ENCODE measurements around the gene PLEKHA5.
"Not testable (repeated sequence)": the region's sequence is repeated elsewhere in the genome, so short reads cannot be mapped to it uniquely, and the experiment has no call there.

The PLEKHA5 gene

DNA sequence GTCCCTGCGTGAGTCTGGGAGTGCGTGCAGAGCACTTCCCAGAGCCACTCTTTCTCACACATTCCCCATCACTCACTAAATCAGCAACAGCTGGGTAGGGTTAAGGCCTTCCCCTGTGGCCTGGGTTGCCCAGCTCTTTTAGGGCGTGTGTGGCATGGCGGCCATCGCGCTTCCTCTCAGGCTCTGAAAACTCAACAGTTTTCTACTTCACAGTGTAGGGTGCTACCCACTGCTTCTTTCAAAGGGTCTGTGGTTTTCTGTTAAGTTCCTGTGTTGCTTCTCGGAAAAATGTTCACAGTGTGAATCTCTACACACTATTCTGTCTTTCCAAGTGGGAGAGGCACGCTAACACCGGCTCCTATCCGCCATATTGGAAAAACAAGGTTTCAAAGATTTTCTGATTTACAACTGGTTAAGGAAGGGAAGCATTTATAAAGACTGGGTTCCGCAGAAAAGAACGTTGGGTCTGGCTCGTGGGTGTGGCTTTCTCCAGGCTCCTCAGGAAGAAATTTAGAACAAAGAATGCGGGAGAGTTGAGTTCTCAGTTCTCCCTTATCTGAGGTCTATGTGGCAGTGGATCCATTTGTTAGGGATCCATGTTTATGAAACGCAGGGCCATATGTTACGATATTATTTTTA lies 274.8 kb downstream of the PLEKHA5 start:
- TF ChIP-seq JUND (IDR thresholded peaks at IDR 0.05; ENCODE audit: low read depth) = no peak
- no peak for DNase-seq (ENCODE audit: low read depth in 1 of 2, low spot score in 1 of 2)
- in situ Hi-C loops (cut with HindIII; ENCODE audit: low pct_unique_long_range_greater_than_20kb, low sequenced_read_pairs) = no loop called here

DNA sequence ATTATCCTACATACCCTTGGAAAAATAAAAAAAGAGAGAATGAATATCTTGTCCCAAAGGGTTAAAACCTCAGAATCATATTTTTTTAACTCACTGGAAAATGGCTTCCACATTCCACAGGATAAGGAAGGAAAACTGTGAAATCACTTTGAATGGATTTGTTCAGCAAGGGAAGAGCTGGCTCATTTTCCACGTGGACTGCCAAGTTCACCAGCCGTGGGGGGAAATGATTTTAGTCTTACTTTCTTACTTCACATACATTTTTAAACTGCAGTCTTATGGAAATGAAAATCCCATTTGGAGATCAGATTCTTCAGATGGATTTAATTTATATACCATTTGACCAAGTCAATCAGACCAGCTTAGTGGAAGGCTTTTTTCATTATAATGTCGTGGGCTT lies 279.8 kb downstream of the PLEKHA5 start:
- no peak for DNase-seq (ENCODE audit: low read depth in 1 of 2, low spot score in 1 of 2)
- TF ChIP-seq JUND (IDR thresholded peaks at IDR 0.05; ENCODE audit: low read depth) = no peak
- in situ Hi-C loops (cut with HindIII; ENCODE audit: low pct_unique_long_range_greater_than_20kb, low sequenced_read_pairs) = no loop called here

GRCh38 chr12:19410211-19410610 lies 280.7 kb downstream of the PLEKHA5 start:
- in situ Hi-C loops (cut with HindIII; ENCODE audit: low pct_unique_long_range_greater_than_20kb, low sequenced_read_pairs) = no loop called here
- no peak for DNase-seq (ENCODE audit: low read depth in 1 of 2, low spot score in 1 of 2)
- no peak for TF ChIP-seq JUND (IDR thresholded peaks at IDR 0.05; ENCODE audit: low read depth)

DNA sequence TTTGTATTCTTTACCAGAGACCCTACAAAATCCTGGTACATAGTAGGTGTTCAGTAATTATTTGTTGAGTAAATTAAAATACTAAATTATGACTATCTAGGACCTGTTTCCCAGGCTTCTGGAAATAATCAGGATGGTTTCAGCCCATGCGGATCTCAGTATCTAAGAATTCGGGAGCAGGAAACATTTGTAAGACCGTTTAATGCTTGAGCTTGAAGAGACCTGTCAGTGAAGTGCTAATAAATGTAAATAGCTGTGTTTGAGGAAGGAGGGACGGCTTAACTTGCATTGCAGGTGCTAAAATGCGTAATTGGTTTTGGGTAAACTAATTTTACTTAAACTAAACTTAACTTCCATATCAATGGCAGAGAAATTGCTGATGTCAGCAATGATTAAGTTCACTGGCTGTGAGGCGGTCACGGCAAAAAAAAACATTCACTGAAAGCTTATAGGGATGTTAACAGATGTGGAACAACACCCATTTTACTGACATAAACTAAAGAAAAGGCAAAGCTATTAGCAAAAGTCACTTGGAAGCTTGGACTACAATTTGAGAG lies 281.2 kb downstream of the PLEKHA5 start:
- TF ChIP-seq JUND (IDR thresholded peaks at IDR 0.05; ENCODE audit: low read depth) = no peak
- in situ Hi-C loops (cut with HindIII; ENCODE audit: low pct_unique_long_range_greater_than_20kb, low sequenced_read_pairs) = no loop called here
- DNase-seq (ENCODE audit: low read depth in 1 of 2, low spot score in 1 of 2) = no peak

- in situ Hi-C loops (cut with HindIII; ENCODE audit: low pct_unique_long_range_greater_than_20kb, low sequenced_read_pairs) = no loop called here
- no peak for TF ChIP-seq JUND (IDR thresholded peaks at IDR 0.05; ENCODE audit: low read depth)
- no peak for DNase-seq (ENCODE audit: low read depth in 1 of 2, low spot score in 1 of 2)
Observed at GRCh38 chr12:19411234-19412204, 282.0 kb downstream of the PLEKHA5 start.

DNA sequence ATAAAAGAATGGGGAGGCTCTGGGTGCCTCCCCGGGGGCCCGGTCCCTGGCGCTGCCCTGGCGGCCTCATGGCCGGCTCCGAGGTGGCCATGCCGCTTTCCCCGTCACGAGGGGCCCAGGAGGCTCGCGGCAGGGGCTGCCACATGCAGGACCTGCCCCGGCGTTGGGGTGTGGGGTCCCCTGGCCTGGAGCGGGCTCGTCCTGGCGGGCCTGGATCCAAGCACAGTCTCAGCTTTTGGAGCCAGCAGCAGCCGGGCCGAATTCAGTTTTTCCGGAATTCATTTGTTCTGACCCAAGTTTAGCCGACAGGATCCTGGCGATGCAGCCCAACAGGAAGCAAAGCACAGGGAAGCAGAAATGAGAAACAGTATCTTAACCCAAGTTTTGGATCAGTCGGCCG lies 283.3 kb downstream of the PLEKHA5 start:
- TF ChIP-seq JUND (IDR thresholded peaks at IDR 0.05; ENCODE audit: low read depth) = no peak
- in situ Hi-C loops (cut with HindIII; ENCODE audit: low pct_unique_long_range_greater_than_20kb, low sequenced_read_pairs) = no loop called here
- no peak for DNase-seq (ENCODE audit: low read depth in 1 of 2, low spot score in 1 of 2)

- in situ Hi-C loops (cut with HindIII; ENCODE audit: low pct_unique_long_range_greater_than_20kb, low sequenced_read_pairs) = not testable (repeated sequence)
Observed at GRCh38 chr12:19413582-19413981, 284.0 kb downstream of the PLEKHA5 start.

DNA sequence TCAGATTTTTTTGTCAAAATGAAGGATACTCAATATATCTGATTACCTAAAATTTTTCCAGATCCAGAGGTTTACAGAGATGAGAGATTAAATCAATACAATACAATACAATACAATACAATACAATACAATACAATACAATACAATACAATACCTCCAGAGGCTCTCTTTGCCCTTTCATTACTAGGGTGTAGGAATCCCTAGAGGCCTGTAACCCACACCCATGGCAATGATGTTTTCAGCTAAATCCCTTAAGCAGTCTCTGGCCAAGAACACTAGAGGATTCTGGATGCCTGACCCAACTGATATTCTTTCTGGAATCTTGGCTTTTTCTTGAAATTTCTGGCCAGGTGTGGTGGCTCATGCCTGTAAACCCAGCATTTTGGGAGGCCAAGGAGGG lies 286.0 kb downstream of the PLEKHA5 start:
- TF ChIP-seq JUND (IDR thresholded peaks at IDR 0.05; ENCODE audit: low read depth) = no peak
- in situ Hi-C loops (cut with HindIII; ENCODE audit: low pct_unique_long_range_greater_than_20kb, low sequenced_read_pairs) = no loop called here
- DNase-seq (ENCODE audit: low read depth in 1 of 2, low spot score in 1 of 2) = no peak

More at GRCh38 chr12:19413582-19413981, 284.0 kb downstream of the PLEKHA5 start:
- DNase-seq (ENCODE audit: low read depth in 1 of 2, low spot score in 1 of 2) = not testable (repeated sequence)

DNA sequence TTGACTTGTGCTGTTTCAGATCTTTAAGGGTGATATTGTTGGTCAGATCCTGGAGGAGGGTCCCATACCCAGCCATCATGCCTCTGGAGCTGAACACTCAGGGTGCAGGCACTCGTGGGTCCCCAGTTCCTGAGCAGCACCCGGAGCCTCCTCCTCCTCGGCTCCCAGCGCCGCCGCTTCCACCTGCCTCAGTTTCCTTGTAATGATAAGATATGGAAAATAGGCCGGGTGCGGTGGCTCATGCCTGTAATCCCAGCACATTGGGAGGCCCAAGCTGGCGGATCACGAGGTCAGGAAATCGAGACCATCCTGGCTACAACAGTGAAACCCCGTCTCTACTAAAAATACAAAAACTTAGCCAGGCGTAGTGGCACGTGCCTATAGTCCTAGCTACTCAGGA lies 289.6 kb downstream of the PLEKHA5 start:
- no peak for DNase-seq (ENCODE audit: low read depth in 1 of 2, low spot score in 1 of 2)
- in situ Hi-C loops (cut with HindIII; ENCODE audit: low pct_unique_long_range_greater_than_20kb, low sequenced_read_pairs) = no loop called here
- TF ChIP-seq JUND (IDR thresholded peaks at IDR 0.05; ENCODE audit: low read depth) = no peak

GRCh38 chr12:19421503-19422282 lies 292.2 kb downstream of the PLEKHA5 start:
- in situ Hi-C loops (cut with HindIII; ENCODE audit: low pct_unique_long_range_greater_than_20kb, low sequenced_read_pairs) = no loop called here
- DNase-seq (ENCODE audit: low read depth in 1 of 2, low spot score in 1 of 2) = no peak
- TF ChIP-seq JUND (IDR thresholded peaks at IDR 0.05; ENCODE audit: low read depth) = no peak

DNA sequence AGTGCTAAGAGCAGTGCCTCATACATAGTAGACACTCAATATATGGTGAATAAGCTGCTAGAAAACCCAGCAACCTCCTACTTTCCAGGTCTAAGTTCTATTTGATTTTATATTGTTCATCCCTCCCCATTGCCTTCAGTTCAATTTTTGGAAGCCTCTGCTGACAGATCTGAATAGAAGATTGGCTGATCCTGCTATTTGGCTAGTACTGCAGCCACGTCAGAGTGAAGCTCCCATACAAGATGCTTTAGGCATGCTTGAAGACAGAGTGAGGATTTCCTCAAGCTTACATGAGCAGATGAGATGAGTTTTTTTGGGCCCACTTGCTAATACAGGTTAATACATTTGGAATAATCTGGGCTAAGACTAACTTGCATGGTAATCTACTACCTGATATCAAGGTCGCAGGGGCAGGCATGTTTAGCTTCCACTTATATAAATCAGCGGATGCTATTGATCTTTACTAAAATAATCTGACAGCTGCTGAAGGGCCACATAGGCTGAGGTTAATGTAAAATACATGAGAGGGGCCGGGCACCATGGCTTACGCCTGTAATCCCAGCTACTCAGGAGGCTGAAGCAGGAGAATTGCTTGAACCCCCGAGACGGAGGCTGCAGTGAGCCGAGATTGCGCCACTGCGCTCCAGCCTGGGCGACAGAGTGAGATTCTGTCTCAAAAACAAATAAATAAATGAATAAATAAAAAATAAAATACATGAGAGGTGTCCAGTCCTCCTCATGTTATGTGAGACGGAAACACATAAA lies 293.8 kb downstream of the PLEKHA5 start:
- no peak for DNase-seq (ENCODE audit: low read depth in 1 of 2, low spot score in 1 of 2)
- TF ChIP-seq JUND (IDR thresholded peaks at IDR 0.05; ENCODE audit: low read depth) = no peak
- in situ Hi-C loops (cut with HindIII; ENCODE audit: low pct_unique_long_range_greater_than_20kb, low sequenced_read_pairs) = no loop called here

Measured in T47D (cell line).